ENCODE results near the gene PTPRC.

GRCh38 chr1:198774421-198774820 lies 135.6 kb downstream of the PTPRC start:
- TF ChIP-seq ZNF274 (IDR thresholded peaks at IDR 0.05; ENCODE audit: low read depth, low read length) (no peak), YY1 (IDR thresholded peaks at IDR 0.05; ENCODE audit: insufficient read depth, insufficient read length) (no peak), SUZ12 (IDR thresholded peaks at IDR 0.05; ENCODE audit: extremely low read depth, insufficient read depth, insufficient read length) (no peak)
